Measurements from ENCODE around the gene TMEM258.

The TMEM258 gene

GRCh38 chr11:61792310-61793082, at the start of gene TMEM258, which contains the start of gene FEN1:
TSS of gene TMEM258 (minus strand) at chr11:61792599. CDS start at chr11:61792558, 41 bp downstream.
TSS of gene FEN1 (plus strand) at chr11:61792911. CDS start at chr11:61795362, 2,451 bp downstream.
- DNase-seq, result peak; percentile 83

GRCh38 chr11:61841636-61842527, 49.5 kb upstream of the TMEM258 start:
- DNase-seq, result no peak

- DNase-seq, result no peak
Observed at GRCh38 chr11:61840371-61840770, 48.0 kb upstream of the TMEM258 start.

- no peak for DNase-seq
Observed at GRCh38 chr11:61839742-61840141, 47.3 kb upstream of the TMEM258 start.

- DNase-seq, result no peak
Observed at GRCh38 chr11:61838921-61839320, 46.5 kb upstream of the TMEM258 start.

- no peak for DNase-seq
Observed at GRCh38 chr11:61838501-61838900, 46.1 kb upstream of the TMEM258 start.

GRCh38 chr11:61837411-61838005, 45.1 kb upstream of the TMEM258 start:
- no peak for DNase-seq

- no peak for DNase-seq
Observed at GRCh38 chr11:61836193-61836592, 43.8 kb upstream of the TMEM258 start.

GRCh38 chr11:61834278-61835048, 42.1 kb upstream of the TMEM258 start:
- DNase-seq, result no peak

GRCh38 chr11:61833926-61834277, 41.5 kb upstream of the TMEM258 start:
- no peak for DNase-seq

- no peak for DNase-seq
Observed at GRCh38 chr11:61833471-61833870, 41.1 kb upstream of the TMEM258 start.

GRCh38 chr11:61832754-61833153, 40.4 kb upstream of the TMEM258 start:
- DNase-seq, result no peak

GRCh38 chr11:61832207-61832606, 39.8 kb upstream of the TMEM258 start:
- DNase-seq, result no peak

- no peak for DNase-seq
Observed at GRCh38 chr11:61830237-61831105, 38.1 kb upstream of the TMEM258 start.

- DNase-seq, result no peak
Observed at GRCh38 chr11:61829806-61830205, 37.4 kb upstream of the TMEM258 start.

GRCh38 chr11:61828629-61829407, 36.4 kb upstream of the TMEM258 start:
- DNase-seq, result no peak

- DNase-seq, result no peak
Observed at GRCh38 chr11:61828379-61828628, 35.9 kb upstream of the TMEM258 start.

GRCh38 chr11:61827571-61828378, 35.4 kb upstream of the TMEM258 start, which contains the start of gene FADS2:
TSS of gene FADS2 (plus strand) at chr11:61828300. CDS start at chr11:61828391, 91 bp downstream.
- DNase-seq, result peak; percentile 78

- no peak for DNase-seq
Observed at GRCh38 chr11:61826930-61827570, 34.7 kb upstream of the TMEM258 start.

GRCh38 chr11:61820174-61820573, 27.8 kb upstream of the TMEM258 start:
- no peak for DNase-seq
